Measurements from ENCODE around the gene CUX1.

Gene CUX1, protein sequence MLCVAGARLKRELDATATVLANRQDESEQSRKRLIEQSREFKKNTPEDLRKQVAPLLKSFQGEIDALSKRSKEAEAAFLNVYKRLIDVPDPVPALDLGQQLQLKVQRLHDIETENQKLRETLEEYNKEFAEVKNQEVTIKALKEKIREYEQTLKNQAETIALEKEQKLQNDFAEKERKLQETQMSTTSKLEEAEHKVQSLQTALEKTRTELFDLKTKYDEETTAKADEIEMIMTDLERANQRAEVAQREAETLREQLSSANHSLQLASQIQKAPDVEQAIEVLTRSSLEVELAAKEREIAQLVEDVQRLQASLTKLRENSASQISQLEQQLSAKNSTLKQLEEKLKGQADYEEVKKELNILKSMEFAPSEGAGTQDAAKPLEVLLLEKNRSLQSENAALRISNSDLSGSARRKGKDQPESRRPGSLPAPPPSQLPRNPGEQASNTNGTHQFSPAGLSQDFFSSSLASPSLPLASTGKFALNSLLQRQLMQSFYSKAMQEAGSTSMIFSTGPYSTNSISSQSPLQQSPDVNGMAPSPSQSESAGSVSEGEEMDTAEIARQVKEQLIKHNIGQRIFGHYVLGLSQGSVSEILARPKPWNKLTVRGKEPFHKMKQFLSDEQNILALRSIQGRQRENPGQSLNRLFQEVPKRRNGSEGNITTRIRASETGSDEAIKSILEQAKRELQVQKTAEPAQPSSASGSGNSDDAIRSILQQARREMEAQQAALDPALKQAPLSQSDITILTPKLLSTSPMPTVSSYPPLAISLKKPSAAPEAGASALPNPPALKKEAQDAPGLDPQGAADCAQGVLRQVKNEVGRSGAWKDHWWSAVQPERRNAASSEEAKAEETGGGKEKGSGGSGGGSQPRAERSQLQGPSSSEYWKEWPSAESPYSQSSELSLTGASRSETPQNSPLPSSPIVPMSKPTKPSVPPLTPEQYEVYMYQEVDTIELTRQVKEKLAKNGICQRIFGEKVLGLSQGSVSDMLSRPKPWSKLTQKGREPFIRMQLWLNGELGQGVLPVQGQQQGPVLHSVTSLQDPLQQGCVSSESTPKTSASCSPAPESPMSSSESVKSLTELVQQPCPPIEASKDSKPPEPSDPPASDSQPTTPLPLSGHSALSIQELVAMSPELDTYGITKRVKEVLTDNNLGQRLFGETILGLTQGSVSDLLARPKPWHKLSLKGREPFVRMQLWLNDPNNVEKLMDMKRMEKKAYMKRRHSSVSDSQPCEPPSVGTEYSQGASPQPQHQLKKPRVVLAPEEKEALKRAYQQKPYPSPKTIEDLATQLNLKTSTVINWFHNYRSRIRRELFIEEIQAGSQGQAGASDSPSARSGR (N-terminal part only)

DNA sequence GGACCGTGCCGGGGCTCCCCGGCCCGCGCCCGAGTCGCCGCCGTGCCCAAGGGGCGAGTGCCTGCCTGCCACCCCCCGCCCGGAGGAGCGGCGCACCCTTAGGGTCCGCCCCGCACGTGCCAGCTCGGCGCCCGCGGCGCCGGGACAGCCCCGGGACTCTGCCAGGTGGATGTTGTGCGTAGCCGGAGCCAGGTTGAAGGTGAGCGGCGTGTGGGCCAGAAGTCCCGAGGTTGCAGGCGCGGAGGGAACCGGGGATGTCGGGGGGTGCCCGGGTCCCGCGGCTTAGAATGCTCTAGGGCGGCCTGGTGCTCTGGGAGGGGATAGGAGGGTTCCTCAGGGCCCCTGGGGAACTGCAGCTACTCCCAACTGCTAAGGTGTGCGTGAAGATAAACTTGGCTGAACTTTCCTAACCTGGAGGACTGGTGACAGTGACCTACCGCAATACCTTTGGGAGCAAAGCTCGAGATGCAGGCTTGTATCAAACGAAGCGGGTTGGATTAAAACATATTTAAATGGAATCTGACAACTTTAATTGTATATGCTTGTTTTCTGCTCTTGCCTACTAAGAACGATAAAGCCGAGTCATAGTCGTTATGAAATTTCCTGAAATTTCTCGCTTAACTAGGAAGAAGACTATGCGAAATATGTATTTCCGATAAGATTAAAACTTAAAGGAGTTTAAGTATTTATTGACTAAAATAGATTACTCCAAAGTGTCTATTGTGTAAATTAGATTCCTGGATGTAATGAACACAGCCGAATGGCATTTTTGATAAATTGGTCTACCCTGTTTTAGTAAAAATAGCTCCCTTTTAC lies at the start of gene CUX1:
Gene CUX1 (plus strand): TSS at position 156 of the 816 bp plus-strand sequence. CDS start 14 bp downstream, at position 170.
- TF ChIP-seq, protein P1, sequence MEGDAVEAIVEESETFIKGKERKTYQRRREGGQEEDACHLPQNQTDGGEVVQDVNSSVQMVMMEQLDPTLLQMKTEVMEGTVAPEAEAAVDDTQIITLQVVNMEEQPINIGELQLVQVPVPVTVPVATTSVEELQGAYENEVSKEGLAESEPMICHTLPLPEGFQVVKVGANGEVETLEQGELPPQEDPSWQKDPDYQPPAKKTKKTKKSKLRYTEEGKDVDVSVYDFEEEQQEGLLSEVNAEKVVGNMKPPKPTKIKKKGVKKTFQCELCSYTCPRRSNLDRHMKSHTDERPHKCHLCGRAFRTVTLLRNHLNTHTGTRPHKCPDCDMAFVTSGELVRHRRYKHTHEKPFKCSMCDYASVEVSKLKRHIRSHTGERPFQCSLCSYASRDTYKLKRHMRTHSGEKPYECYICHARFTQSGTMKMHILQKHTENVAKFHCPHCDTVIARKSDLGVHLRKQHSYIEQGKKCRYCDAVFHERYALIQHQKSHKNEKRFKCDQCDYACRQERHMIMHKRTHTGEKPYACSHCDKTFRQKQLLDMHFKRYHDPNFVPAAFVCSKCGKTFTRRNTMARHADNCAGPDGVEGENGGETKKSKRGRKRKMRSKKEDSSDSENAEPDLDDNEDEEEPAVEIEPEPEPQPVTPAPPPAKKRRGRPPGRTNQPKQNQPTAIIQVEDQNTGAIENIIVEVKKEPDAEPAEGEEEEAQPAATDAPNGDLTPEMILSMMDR (IDR thresholded peaks at IDR 0.05; ENCODE audit: borderline replicate concordance, insufficient read depth, low read depth, low read length): no peak
- peak within 1 kb of the TSS; percentile 88 for H3K4me3 ChIP-seq (ENCODE audit: low read depth, low read length)

DNA sequence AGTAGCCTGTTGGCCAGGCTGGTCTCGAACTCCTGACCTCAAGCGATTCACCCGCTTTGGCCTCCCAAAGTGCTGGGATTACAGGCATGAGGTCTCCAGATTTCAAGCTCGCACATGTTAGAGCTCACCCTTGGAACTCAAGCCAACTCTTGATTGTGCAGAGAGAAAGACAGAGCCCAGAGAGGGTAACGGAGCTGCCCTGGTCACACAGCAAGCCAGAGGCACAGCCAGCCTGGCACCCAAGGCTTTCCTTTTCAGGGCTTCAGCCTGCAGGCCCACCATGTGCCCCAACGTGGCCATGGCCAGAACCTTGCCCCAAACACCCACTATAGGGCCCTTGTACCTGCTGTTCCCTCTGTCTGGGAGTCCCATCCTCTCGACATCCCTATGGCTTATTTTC lies 49.1 kb upstream of the CUX1 start:
- TF ChIP-seq, protein P1 (IDR thresholded peaks at IDR 0.05; ENCODE audit: borderline replicate concordance, insufficient read depth, low read depth, low read length): no peak
- no peak overlapping the region for H3K4me3 ChIP-seq (ENCODE audit: low read depth, low read length)

DNA sequence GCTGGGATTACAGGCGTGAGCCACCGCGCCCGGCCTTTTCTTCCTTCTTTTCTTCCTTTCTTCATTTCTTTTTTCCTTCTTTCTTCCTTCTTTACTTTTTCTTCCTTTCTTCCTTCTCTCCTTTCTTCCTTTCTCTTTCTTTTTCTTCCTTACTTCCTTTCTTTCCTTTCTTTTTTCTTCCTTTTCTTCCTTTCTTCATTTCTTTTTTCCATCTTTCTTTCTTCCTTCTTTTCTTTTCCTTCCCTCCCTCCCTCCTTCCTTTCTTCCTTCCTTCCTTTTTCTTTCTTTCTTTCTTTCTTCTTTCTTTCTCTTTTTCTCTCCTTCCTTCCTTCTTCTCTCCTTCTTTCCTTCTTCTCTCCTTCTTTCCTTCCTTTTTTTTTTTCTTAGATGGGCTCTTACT lies 47.0 kb upstream of the CUX1 start:
- TF ChIP-seq, protein P1 (IDR thresholded peaks at IDR 0.05; ENCODE audit: borderline replicate concordance, insufficient read depth, low read depth, low read length): no peak
- H3K4me3 ChIP-seq (ENCODE audit: low read depth, low read length): no peak overlapping the region

DNA sequence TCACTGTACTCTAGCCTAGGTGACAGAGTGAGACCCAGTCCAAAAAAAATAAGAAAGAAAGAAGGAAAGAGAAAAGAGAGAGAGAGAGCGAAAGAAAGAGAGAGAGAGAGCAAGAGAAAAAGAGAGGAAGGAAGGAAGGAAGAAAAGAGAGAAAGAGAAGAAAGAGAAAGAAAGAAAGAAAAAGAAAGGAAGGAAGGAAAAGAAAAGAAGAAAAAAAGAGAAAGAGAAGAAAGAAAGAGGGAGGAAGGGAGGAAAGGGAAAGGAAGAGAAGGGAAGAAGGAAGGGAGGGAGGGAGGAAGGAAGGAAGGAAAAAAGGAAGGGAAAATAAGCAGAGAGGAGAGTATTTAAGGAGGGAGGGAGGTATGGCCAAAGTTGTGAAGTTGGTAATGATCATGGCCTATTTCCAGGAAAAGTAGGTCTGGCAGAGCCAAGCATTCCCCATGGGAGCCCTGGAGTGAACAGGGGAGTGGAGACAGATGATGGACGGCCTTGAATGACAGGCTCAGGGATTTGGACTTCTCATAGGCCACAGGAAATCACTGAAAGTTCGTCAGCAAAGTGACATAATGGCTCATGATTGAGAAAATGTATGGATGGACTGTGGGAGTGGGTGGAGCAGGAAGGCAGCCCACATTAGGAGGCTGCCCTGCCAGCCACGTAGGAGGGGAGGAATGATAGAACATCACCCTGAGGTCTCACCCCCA lies 44.8 kb upstream of the CUX1 start:
- TF ChIP-seq, protein P1 (IDR thresholded peaks at IDR 0.05; ENCODE audit: borderline replicate concordance, insufficient read depth, low read depth, low read length): no peak
- H3K4me3 ChIP-seq (ENCODE audit: low read depth, low read length): no peak overlapping the region

DNA sequence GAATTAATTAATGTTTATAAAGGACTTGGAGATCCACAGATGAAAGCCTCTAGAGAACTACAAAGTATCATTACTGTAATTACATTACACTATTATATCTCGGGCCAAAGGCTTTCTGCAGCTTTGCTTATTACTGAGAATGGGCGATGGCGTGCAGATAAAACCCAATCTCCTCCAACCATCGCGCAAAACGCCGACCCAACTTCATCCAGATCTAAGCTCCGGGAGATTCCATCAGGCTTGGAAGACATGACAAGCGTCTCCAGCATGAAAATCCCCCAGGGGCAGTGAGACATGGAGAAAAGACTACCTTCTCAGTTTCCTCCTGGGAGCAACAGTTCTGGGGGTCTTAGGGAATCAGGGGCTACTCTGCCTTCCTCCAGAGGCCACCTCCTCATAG lies 42.2 kb upstream of the CUX1 start:
- TF ChIP-seq, protein P1 (IDR thresholded peaks at IDR 0.05; ENCODE audit: borderline replicate concordance, insufficient read depth, low read depth, low read length): no peak
- no peak overlapping the region for H3K4me3 ChIP-seq (ENCODE audit: low read depth, low read length)
